Loucy (cell line): ENCODE measurements around the gene BCAN.

ENCODE experiments used
- EZH2phosphoT487 ChIP-seq: fragments of 200-600 bp; IDR thresholded peaks from 2 replicates; pipeline ENCODE4 v1.6.1; 2018; ENCODE audit warnings: antibody characterized with exemption, mild to moderate bottlenecking, moderate library complexity, borderline replicate concordance
- TF ChIP-seq, protein P1 (sequence below): fragments of 200-600 bp; sonication (generic); conservative IDR thresholded peaks from 2 replicates; pipeline ENCODE4 v1.5.1; 2014; ENCODE audit warnings: mild to moderate bottlenecking, antibody characterized with exemption, low read length

DNA sequence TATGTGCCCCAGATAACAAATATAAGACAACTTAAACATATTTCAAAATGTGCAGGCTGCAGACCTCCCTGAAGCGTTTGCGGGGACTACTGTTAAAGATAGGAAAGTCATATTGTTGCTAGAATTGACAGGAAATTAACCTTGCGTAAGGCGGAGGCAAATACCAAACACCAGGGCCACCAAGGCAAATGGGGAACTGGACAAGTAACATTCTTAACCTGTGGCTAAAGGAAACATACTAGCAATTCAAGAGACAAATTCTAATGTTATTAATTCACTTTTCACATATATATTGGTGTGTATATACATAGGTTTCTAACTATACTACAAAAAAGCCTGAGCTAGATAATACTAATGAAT lies 15.9 kb upstream of the BCAN start:
- TF ChIP-seq, protein P1, sequence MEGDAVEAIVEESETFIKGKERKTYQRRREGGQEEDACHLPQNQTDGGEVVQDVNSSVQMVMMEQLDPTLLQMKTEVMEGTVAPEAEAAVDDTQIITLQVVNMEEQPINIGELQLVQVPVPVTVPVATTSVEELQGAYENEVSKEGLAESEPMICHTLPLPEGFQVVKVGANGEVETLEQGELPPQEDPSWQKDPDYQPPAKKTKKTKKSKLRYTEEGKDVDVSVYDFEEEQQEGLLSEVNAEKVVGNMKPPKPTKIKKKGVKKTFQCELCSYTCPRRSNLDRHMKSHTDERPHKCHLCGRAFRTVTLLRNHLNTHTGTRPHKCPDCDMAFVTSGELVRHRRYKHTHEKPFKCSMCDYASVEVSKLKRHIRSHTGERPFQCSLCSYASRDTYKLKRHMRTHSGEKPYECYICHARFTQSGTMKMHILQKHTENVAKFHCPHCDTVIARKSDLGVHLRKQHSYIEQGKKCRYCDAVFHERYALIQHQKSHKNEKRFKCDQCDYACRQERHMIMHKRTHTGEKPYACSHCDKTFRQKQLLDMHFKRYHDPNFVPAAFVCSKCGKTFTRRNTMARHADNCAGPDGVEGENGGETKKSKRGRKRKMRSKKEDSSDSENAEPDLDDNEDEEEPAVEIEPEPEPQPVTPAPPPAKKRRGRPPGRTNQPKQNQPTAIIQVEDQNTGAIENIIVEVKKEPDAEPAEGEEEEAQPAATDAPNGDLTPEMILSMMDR, result no peak
- TF ChIP-seq EZH2phosphoT487, result no peak
